NB4 (cell line): Measurements from ENCODE around the gene ADTRP.

Experiments
- POLR2A ChIP-seq: IDR thresholded peaks from 2 replicates; pipeline ENCODE4 v1.6.1; 2011; ENCODE audit warnings: mild to moderate bottlenecking; ENCODE audit not compliant: insufficient read length; ENCODE audit errors: extremely low read depth
- TF ChIP-seq, protein P1 (sequence below): IDR thresholded peaks from one replicate; pipeline ENCODE4 v1.5.1; 2012; ENCODE audit warnings: low read depth, low read length

DNA sequence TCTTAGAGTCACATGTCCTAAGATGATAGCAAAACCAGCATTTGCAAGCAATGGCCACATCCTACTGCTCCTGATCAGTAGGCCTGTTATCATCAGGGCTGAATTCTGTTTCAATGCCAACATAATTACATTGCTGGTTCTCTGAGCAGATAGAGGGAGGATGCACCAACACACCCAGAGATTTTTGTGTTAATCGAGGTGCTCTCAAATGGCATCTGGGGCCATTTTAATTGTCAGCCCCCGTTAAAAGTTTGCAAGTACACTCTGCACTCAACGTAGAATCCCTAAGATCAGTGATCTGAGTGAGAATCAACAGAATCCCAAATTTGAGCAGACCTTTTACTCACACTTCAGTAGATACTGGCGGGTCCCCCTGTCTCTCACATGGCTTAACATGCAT is 24.8 kb downstream of the ADTRP start:
- TF ChIP-seq POLR2A = no peak
- TF ChIP-seq, protein P1, sequence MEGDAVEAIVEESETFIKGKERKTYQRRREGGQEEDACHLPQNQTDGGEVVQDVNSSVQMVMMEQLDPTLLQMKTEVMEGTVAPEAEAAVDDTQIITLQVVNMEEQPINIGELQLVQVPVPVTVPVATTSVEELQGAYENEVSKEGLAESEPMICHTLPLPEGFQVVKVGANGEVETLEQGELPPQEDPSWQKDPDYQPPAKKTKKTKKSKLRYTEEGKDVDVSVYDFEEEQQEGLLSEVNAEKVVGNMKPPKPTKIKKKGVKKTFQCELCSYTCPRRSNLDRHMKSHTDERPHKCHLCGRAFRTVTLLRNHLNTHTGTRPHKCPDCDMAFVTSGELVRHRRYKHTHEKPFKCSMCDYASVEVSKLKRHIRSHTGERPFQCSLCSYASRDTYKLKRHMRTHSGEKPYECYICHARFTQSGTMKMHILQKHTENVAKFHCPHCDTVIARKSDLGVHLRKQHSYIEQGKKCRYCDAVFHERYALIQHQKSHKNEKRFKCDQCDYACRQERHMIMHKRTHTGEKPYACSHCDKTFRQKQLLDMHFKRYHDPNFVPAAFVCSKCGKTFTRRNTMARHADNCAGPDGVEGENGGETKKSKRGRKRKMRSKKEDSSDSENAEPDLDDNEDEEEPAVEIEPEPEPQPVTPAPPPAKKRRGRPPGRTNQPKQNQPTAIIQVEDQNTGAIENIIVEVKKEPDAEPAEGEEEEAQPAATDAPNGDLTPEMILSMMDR = no peak
